Measurements from ENCODE around the gene CNPY1. TPM values are rescaled to one million over a fixed set of nuclear protein-coding genes. Genes with fewer than 3 reads are reported as not detected.

Gene CNPY1
- total RNA-seq, 2 donors from 2014 or later: not detected

GRCh38 chr7:155493744-155494538 is 52.4 kb downstream of the CNPY1 start:
- Histone ChIP-seq H3K27ac (no peak overlapping the region), H3K4me1 (replicated peaks) (no peaks in the 10 kb centered on the region), H3K4me3 (no peak overlapping the region), H3K9me3 (no peaks in the 10 kb centered on the region), H3K36me3 (no peaks in the 10 kb centered on the region), H3K27me3 (replicated peaks; ENCODE audit: insufficient read depth) (peaks cover 2% of the 10 kb centered on the region)
- no peak for TF ChIP-seq POLR2A (IDR thresholded peaks at IDR 0.05)
- TF ChIP-seq CTCF (IDR thresholded peaks at IDR 0.05): no peak
- TF ChIP-seq POLR2AphosphoS5 (IDR thresholded peaks at IDR 0.05): no peak
- no peak for DNase-seq (ENCODE audit: low spot score)
- intact Hi-C loops (cut with DNase I): no loop called here
- WGBS: 90% methylated on average over 32 of the region's 33 CpGs

- Histone ChIP-seq H3K4me1 (replicated peaks) (no peaks in the 10 kb centered on the region), H3K36me3 (no peaks in the 10 kb centered on the region), H3K4me3 (no peak overlapping the region), H3K9me3 (no peaks in the 10 kb centered on the region), H3K27me3 (replicated peaks; ENCODE audit: insufficient read depth) (peaks cover 9% of the 10 kb centered on the region), H3K27ac (no peak overlapping the region)
- DNase-seq (ENCODE audit: low spot score): no peak
- intact Hi-C loops (cut with DNase I): no loop called here
- TF ChIP-seq POLR2AphosphoS5 (IDR thresholded peaks at IDR 0.05) (no peak), POLR2A (IDR thresholded peaks at IDR 0.05) (no peak)
- 79% methylated on average over 11 of the region's 11 CpGs for WGBS
Measured at GRCh38 chr7:155491812-155492211, 54.5 kb downstream of the CNPY1 start.

- no peak for DNase-seq (ENCODE audit: low spot score)
- Histone ChIP-seq H3K27me3 (replicated peaks; ENCODE audit: insufficient read depth) (peaks cover 9% of the 10 kb centered on the region), H3K4me3 (peak overlapping the region; percentile 15 to 16), H3K4me1 (replicated peaks) (no peaks in the 10 kb centered on the region), H3K27ac (no peak overlapping the region), H3K9me3 (no peaks in the 10 kb centered on the region), H3K36me3 (no peaks in the 10 kb centered on the region)
- intact Hi-C loops (cut with DNase I): no loop called here
- WGBS: 39% methylated on average over 47 of the region's 47 CpGs
- TF ChIP-seq POLR2A (IDR thresholded peaks at IDR 0.05) (no peak), POLR2AphosphoS5 (IDR thresholded peaks at IDR 0.05) (no peak), CTCF (IDR thresholded peaks at IDR 0.05) (no peak)
Measured at GRCh38 chr7:155490697-155491628, 55.4 kb downstream of the CNPY1 start.

GRCh38 chr7:155489862-155490696 is 56.3 kb downstream of the CNPY1 start:
- no peak for TF ChIP-seq CTCF (IDR thresholded peaks at IDR 0.05)
- no peak for TF ChIP-seq POLR2A (IDR thresholded peaks at IDR 0.05)
- no peak for TF ChIP-seq POLR2AphosphoS5 (IDR thresholded peaks at IDR 0.05)
- intact Hi-C loops (cut with DNase I): no loop called here
- H3K27ac ChIP-seq: no peak overlapping the region

More at GRCh38 chr7:155489862-155490696, 56.3 kb downstream of the CNPY1 start:
- Histone ChIP-seq H3K27me3 (replicated peaks; ENCODE audit: insufficient read depth) (peaks cover 9% of the 10 kb centered on the region), H3K9me3 (no peaks in the 10 kb centered on the region), H3K36me3 (no peaks in the 10 kb centered on the region), H3K4me3 (peak overlapping the region; percentile 15 to 16), H3K4me1 (replicated peaks) (no peaks in the 10 kb centered on the region)
- 47% methylated on average over 27 of the region's 32 CpGs for WGBS
- no peak for DNase-seq (ENCODE audit: low spot score)
